PC-3 (cell line): ENCODE results near the gene GIMAP8. TPM values are rescaled to one million over a fixed set of nuclear protein-coding genes. Genes with fewer than 3 reads are reported as not detected.

Experiments used
- ATAC-seq: fragments of 200-7000 bp; cut with Tn5 transposase; 2 replicates; pipeline ENCODE4 v1.9.1; 2020; ENCODE audit warnings: mild to moderate bottlenecking, moderate library complexity
- BruUV-seq: library from RNA; stranded (reverse); fragments of 400-500 nt; replicated peaks from 2 replicates; lab custom pipeline; 2021; lab: Mats Ljungman, UMichigan
- CTCF ChIA-PET: fragments of 300-600 bp; sonication (Branson Sonifier 250); formaldehyde crosslinking; loops from one replicate; lab custom pipeline; 2022; ENCODE audit warnings: antibody characterized with exemption; lab: Charles Lee
- POLR2A ChIA-PET: fragments of 300-600 bp; sonication (Branson Sonifier 250); formaldehyde crosslinking; loops from one replicate; lab custom pipeline; 2022; ENCODE audit warnings: antibody characterized with exemption; ENCODE audit not compliant: unreplicated experiment; lab: Charles Lee
- DNase-seq: peaks from one replicate; pipeline ENCODE4 v3.0.0-alpha.2; 2015
- H2AFZ ChIP-seq: fragments of 300-600 bp; sonication (generic); 2 replicates; pipeline ENCODE4 v1.6.0; 2016; ENCODE audit warnings: antibody characterized with exemption, low read length
- H3F3A ChIP-seq: fragments of 300-600 bp; sonication (generic); one replicate; pipeline ENCODE4 v1.6.0; 2017; ENCODE audit warnings: antibody characterized with exemption, low read length, control low read depth, mild to moderate bottlenecking; ENCODE audit not compliant: unreplicated experiment
- H3K27ac ChIP-seq: fragments of 300-600 bp; sonication (generic); 2 replicates; pipeline ENCODE4 v1.5.1; 2016; ENCODE audit warnings: mild to moderate bottlenecking, low read length
- H3K27me3 ChIP-seq: fragments of 300-600 bp; sonication (generic); 2 replicates; pipeline ENCODE4 v1.6.1; 2016; ENCODE audit warnings: low read length, mixed read lengths
- H3K36me3 ChIP-seq: fragments of 300-600 bp; sonication (generic); 2 replicates; pipeline ENCODE4 v1.6.1; 2016; ENCODE audit warnings: low read depth, mixed run types, low read length, mixed read lengths
- H3K4me1 ChIP-seq: fragments of 300-600 bp; sonication (generic); 2 replicates; pipeline ENCODE4 v1.5.1; 2016; ENCODE audit warnings: low read length; ENCODE audit not compliant: insufficient read depth
- H3K4me2 ChIP-seq: fragments of 300-600 bp; sonication (generic); 2 replicates; pipeline ENCODE4 v1.6.0; 2016; ENCODE audit warnings: low read length
- H3K4me3 ChIP-seq: fragments of 300-600 bp; sonication (generic); 2 replicates; pipeline ENCODE4 v1.5.1; 2016; ENCODE audit warnings: mild to moderate bottlenecking, low read length, mixed read lengths
- H3K79me2 ChIP-seq: fragments of 300-600 bp; sonication (generic); 2 replicates; pipeline ENCODE4 v1.6.1; 2017; ENCODE audit warnings: low read length, mixed read lengths
- H3K9ac ChIP-seq: fragments of 300-600 bp; sonication (generic); 2 replicates; pipeline ENCODE4 v1.6.0; 2016; ENCODE audit warnings: mild to moderate bottlenecking, low read length
- H3K9me2 ChIP-seq: fragments of 300-600 bp; sonication (generic); replicated peaks from 2 replicates; pipeline ENCODE4 v1.6.1; 2016; ENCODE audit warnings: mixed run types, low read length, mixed read lengths
- H3K9me3 ChIP-seq: fragments of 300-600 bp; sonication (generic); 2 replicates; pipeline ENCODE4 v1.6.1; 2016; ENCODE audit warnings: low read length, mixed read lengths
- H4K20me1 ChIP-seq: fragments of 300-600 bp; sonication (generic); 2 replicates; pipeline ENCODE4 v1.6.1; 2016; ENCODE audit warnings: low read length, mixed read lengths
- EZH2 ChIP-seq: fragments of 300-600 bp; sonication (generic); IDR thresholded peaks from one replicate; pipeline ENCODE4 v1.6.1; 2017; ENCODE audit warnings: antibody characterized with exemption, mild to moderate bottlenecking, low read length; ENCODE audit not compliant: unreplicated experiment
- EZH2phosphoT487 ChIP-seq: fragments of 300-600 bp; sonication (generic); IDR thresholded peaks from 2 replicates; pipeline ENCODE4 v1.6.1; 2018; ENCODE audit warnings: mild to moderate bottlenecking, antibody characterized with exemption, low read length, borderline replicate concordance
- intact Hi-C: fragments of 100-400 bp; cut with micrococcal nuclease; formaldehyde crosslinking; loops from 2 replicates; pipeline ENCODE4 v1.9.0; 2023
- total RNA-seq: library from RNA; depleted of rRNA; stranded (reverse); fragments of >200 nt; gene quantifications from 2 replicates; pipeline ENCODE4 v1.2.3, GENCODE V29; 2014
- TF ChIP-seq, protein P1 (sequence below): fragments of 300-600 bp; sonication (generic); conservative IDR thresholded peaks from 2 replicates; pipeline ENCODE4 v1.5.1; 2017; ENCODE audit warnings: antibody characterized with exemption, low read depth, mild to moderate bottlenecking, low read length

The GIMAP8 gene
- total RNA-seq, 1 experiment from 2014 or later = not detected

GRCh38 chr7:150417863-150418262 is 32.6 kb upstream of the GIMAP8 start:
- H3K27me3 ChIP-seq = no peaks in the 10 kb centered on the region
- H3K4me1 ChIP-seq = no peaks in the 10 kb centered on the region
- no peaks in the 10 kb centered on the region for H3K9me2 ChIP-seq
- DNase-seq (no peak), ATAC-seq (no peak)
- intact Hi-C loops = no loop called here
- no peak overlapping the region for H2AFZ ChIP-seq
- no TSS peak for BruUV-seq
- H3K27ac ChIP-seq = no peak overlapping the region
- H3K36me3 ChIP-seq = no peaks in the 10 kb centered on the region
- POLR2A ChIA-PET = no interaction called here
- H3K79me2 ChIP-seq = no peaks in the 10 kb centered on the region
- H3F3A ChIP-seq = no peaks in the 10 kb centered on the region
- TF ChIP-seq, protein P1, sequence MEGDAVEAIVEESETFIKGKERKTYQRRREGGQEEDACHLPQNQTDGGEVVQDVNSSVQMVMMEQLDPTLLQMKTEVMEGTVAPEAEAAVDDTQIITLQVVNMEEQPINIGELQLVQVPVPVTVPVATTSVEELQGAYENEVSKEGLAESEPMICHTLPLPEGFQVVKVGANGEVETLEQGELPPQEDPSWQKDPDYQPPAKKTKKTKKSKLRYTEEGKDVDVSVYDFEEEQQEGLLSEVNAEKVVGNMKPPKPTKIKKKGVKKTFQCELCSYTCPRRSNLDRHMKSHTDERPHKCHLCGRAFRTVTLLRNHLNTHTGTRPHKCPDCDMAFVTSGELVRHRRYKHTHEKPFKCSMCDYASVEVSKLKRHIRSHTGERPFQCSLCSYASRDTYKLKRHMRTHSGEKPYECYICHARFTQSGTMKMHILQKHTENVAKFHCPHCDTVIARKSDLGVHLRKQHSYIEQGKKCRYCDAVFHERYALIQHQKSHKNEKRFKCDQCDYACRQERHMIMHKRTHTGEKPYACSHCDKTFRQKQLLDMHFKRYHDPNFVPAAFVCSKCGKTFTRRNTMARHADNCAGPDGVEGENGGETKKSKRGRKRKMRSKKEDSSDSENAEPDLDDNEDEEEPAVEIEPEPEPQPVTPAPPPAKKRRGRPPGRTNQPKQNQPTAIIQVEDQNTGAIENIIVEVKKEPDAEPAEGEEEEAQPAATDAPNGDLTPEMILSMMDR = peak; percentile 49; the same call in 1 of the 2 replicates
- TF ChIP-seq EZH2 (no peak), EZH2phosphoT487 (no peak)
- CTCF ChIA-PET = no interaction called here
- H4K20me1 ChIP-seq = no peaks in the 10 kb centered on the region
- no peak overlapping the region for H3K9ac ChIP-seq
- H3K4me2 ChIP-seq = no peak overlapping the region
- no peaks in the 10 kb centered on the region for H3K9me3 ChIP-seq
- H3K4me3 ChIP-seq = no peak overlapping the region

- no peak for ATAC-seq
- Histone ChIP-seq H3K27ac (no peak overlapping the region), H3F3A (no peaks in the 10 kb centered on the region), H4K20me1 (no peaks in the 10 kb centered on the region), H3K9me2 (no peaks in the 10 kb centered on the region), H3K27me3 (no peaks in the 10 kb centered on the region), H3K9ac (no peak overlapping the region), H3K4me2 (no peak overlapping the region), H3K4me3 (no peak overlapping the region), H2AFZ (no peak overlapping the region), H3K4me1 (no peaks in the 10 kb centered on the region), H3K36me3 (no peaks in the 10 kb centered on the region), H3K9me3 (no peaks in the 10 kb centered on the region), H3K79me2 (no peaks in the 10 kb centered on the region)
- TF ChIP-seq EZH2 (no peak), EZH2phosphoT487 (no peak)
- POLR2A ChIA-PET = no interaction called here
- intact Hi-C loops = no loop called here
- CTCF ChIA-PET = no interaction called here
- DNase-seq = no peak
- BruUV-seq = no TSS peak
Measured at GRCh38 chr7:150420242-150420641, 30.2 kb upstream of the GIMAP8 start.

DNA sequence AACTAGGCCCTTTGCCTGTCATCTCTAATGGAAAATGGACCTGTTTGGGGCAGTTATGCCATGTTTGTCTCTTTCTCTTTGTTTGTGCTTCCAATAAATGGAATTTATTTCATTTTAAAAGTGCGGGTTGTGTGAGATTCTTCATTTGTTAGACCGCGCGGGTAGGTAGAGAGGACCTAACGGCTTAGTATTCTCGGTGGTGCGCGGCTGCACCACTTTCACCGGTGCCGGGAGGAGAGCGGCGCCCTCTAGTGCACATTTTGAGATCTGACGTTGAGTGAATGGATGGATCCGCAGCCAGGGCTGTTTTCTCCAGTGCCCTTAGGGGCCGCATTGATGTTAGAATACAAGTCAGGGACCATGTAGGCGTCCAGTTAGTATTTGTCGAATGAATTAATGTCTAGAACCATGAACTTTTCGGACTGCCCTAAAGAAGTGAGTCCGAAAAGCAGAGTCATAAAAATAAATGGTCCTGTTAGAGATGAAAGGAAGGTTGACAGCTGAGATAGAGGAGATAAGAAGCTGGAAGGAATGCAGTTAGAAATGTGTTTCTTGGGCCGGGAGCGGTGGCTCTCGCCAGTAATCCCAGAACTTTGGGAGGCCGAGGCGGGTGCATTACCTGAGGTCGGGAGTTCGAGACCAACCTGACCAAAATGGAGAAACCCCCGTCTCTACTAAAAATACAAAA is 29.3 kb upstream of the GIMAP8 start:
- H2AFZ ChIP-seq = peak overlapping the region; percentile 78
- no peaks in the 10 kb centered on the region for H3K9me2 ChIP-seq
- H3F3A ChIP-seq = no peaks in the 10 kb centered on the region
- BruUV-seq = no TSS peak
- H3K9me3 ChIP-seq = no peaks in the 10 kb centered on the region
- H3K4me2 ChIP-seq = peak overlapping the region; percentile 73
- no peak overlapping the region for H3K9ac ChIP-seq
- H3K27me3 ChIP-seq = no peaks in the 10 kb centered on the region
- H3K4me3 ChIP-seq = peak overlapping the region; percentile 29; the same call in 1 of the 2 replicates
- intact Hi-C loops = loop anchor here (1.0 kb wide), 4 partner anchors 42 to 135 kb away; partner anchors contain the start of gene ZNF775
- no peaks in the 10 kb centered on the region for H3K36me3 ChIP-seq
- no peak overlapping the region for H3K27ac ChIP-seq
- peak; percentile 84 for DNase-seq
- POLR2A ChIA-PET = no interaction called here
- CTCF ChIA-PET = no interaction called here
- H3K79me2 ChIP-seq = no peaks in the 10 kb centered on the region
- no peaks in the 10 kb centered on the region for H3K4me1 ChIP-seq
- TF ChIP-seq, protein P1 = peak; percentile 87
- TF ChIP-seq EZH2phosphoT487 (no peak), EZH2 (no peak)
- H4K20me1 ChIP-seq = no peaks in the 10 kb centered on the region
- peak; percentile 100 for ATAC-seq
